ENCODE measurements around the gene SLIT1.

The SLIT1 gene

DNA sequence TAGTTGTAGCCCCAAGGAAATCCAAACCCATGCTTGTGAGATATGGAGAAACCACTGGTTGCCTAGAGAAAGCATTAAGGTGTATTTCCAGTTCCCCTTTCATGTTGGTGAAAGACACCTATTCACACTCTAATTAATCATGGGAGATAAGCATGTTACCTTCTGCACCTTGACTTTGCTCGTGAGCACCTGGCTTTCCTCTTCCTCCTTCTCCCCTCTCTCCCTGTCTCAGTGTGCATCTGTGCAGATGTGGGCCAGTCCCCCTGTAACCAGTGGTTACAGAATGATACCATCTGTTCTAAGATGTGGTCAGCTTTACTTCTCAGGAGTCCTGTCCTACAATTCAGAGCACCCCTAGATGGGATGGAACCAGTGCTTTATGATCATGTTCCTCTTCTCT lies 193.0 kb downstream of the SLIT1 start:
- TF ChIP-seq, protein P1, sequence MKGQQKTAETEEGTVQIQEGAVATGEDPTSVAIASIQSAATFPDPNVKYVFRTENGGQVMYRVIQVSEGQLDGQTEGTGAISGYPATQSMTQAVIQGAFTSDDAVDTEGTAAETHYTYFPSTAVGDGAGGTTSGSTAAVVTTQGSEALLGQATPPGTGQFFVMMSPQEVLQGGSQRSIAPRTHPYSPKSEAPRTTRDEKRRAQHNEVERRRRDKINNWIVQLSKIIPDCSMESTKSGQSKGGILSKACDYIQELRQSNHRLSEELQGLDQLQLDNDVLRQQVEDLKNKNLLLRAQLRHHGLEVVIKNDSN (IDR thresholded peaks at IDR 0.05), result no peak
- TF ChIP-seq FOXM1 (IDR thresholded peaks at IDR 0.05; ENCODE audit: borderline replicate concordance, low read depth) (no peak), CEBPB (IDR thresholded peaks at IDR 0.05) (no peak), EGR1 (IDR thresholded peaks at IDR 0.05) (no peak), TCF12 (IDR thresholded peaks at IDR 0.05; ENCODE audit: low read depth) (no peak), YY1 (IDR thresholded peaks at IDR 0.05; ENCODE audit: low read depth) (no peak), RAD21 (IDR thresholded peaks at IDR 0.05; ENCODE audit: low read depth) (no peak), ZBTB7A (IDR thresholded peaks at IDR 0.05; ENCODE audit: low read depth) (no peak), TAF1 (IDR thresholded peaks at IDR 0.05; ENCODE audit: low read depth) (no peak), NFIC (IDR thresholded peaks at IDR 0.05) (no peak), MAX (IDR thresholded peaks at IDR 0.05) (no peak), CREB1 (IDR thresholded peaks at IDR 0.05; ENCODE audit: low read depth) (no peak), TEAD4 (IDR thresholded peaks at IDR 0.05) (no peak)
- TF ChIP-seq, protein P2, sequence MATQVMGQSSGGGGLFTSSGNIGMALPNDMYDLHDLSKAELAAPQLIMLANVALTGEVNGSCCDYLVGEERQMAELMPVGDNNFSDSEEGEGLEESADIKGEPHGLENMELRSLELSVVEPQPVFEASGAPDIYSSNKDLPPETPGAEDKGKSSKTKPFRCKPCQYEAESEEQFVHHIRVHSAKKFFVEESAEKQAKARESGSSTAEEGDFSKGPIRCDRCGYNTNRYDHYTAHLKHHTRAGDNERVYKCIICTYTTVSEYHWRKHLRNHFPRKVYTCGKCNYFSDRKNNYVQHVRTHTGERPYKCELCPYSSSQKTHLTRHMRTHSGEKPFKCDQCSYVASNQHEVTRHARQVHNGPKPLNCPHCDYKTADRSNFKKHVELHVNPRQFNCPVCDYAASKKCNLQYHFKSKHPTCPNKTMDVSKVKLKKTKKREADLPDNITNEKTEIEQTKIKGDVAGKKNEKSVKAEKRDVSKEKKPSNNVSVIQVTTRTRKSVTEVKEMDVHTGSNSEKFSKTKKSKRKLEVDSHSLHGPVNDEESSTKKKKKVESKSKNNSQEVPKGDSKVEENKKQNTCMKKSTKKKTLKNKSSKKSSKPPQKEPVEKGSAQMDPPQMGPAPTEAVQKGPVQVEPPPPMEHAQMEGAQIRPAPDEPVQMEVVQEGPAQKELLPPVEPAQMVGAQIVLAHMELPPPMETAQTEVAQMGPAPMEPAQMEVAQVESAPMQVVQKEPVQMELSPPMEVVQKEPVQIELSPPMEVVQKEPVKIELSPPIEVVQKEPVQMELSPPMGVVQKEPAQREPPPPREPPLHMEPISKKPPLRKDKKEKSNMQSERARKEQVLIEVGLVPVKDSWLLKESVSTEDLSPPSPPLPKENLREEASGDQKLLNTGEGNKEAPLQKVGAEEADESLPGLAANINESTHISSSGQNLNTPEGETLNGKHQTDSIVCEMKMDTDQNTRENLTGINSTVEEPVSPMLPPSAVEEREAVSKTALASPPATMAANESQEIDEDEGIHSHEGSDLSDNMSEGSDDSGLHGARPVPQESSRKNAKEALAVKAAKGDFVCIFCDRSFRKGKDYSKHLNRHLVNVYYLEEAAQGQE (IDR thresholded peaks at IDR 0.05; ENCODE audit: low read depth), result no peak

GRCh38 chr10:96991313-96991841 lies 194.4 kb downstream of the SLIT1 start:
- TF ChIP-seq CREB1 (IDR thresholded peaks at IDR 0.05; ENCODE audit: low read depth) (no peak), MAX (IDR thresholded peaks at IDR 0.05) (no peak), ZBTB7A (IDR thresholded peaks at IDR 0.05; ENCODE audit: low read depth) (no peak), EGR1 (IDR thresholded peaks at IDR 0.05) (no peak), NFIC (IDR thresholded peaks at IDR 0.05) (no peak), RAD21 (IDR thresholded peaks at IDR 0.05; ENCODE audit: low read depth) (no peak), CEBPB (IDR thresholded peaks at IDR 0.05) (no peak), TAF1 (IDR thresholded peaks at IDR 0.05; ENCODE audit: low read depth) (no peak), TEAD4 (IDR thresholded peaks at IDR 0.05) (no peak), TCF12 (IDR thresholded peaks at IDR 0.05; ENCODE audit: low read depth) (no peak), FOXM1 (IDR thresholded peaks at IDR 0.05; ENCODE audit: borderline replicate concordance, low read depth) (no peak), EP300 (IDR thresholded peaks at IDR 0.05; ENCODE audit: borderline replicate concordance) (no peak), YY1 (IDR thresholded peaks at IDR 0.05; ENCODE audit: low read depth) (no peak)
- TF ChIP-seq, protein P2 (IDR thresholded peaks at IDR 0.05; ENCODE audit: low read depth), result no peak
- TF ChIP-seq, protein P1 (IDR thresholded peaks at IDR 0.05), result no peak

DNA sequence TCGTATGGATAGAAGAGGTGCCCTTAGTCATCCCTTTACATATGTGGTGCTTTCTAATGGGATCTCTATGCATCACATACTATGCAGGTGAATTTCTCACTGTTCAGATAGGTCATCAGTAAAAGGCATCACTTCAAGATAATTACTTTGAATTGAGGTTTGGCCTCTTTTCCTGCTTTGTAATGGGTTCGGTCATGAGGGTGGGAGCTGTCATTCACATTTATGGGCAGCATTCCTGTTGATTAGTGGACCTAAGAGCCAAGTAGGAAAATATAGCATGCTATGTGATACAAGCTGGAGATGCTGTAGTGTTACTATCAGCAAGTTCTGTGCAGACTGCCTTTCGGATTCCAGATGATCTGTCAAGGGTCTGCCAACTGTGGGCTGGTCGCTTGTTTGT lies 197.3 kb downstream of the SLIT1 start:
- peak; percentile 69 for TF ChIP-seq TEAD4 (IDR thresholded peaks at IDR 0.05)
- no peak for TF ChIP-seq RAD21 (IDR thresholded peaks at IDR 0.05; ENCODE audit: low read depth)

DNA sequence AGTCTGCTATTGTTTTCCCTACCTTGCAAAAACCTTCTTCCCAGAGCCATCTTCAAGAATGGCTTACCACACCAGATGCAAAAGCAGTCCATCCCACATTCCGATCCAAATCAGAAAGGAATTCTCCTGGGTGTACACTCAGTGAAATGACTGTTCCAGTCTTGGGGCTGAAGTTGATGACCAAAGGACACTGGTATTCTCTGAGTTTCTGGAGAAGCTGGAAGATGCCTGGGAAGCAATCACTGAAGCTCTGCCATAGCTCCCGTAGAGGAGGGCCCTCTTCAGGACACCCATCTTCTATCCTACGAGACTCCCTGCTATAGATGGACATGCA lies 197.9 kb downstream of the SLIT1 start:
- TF ChIP-seq, protein P2 (IDR thresholded peaks at IDR 0.05; ENCODE audit: low read depth), result no peak
- no peak for TF ChIP-seq NFIC (IDR thresholded peaks at IDR 0.05)
- TF ChIP-seq, protein P1 (IDR thresholded peaks at IDR 0.05), result no peak
- TF ChIP-seq EP300 (IDR thresholded peaks at IDR 0.05; ENCODE audit: borderline replicate concordance), result no peak
- no peak for TF ChIP-seq TCF12 (IDR thresholded peaks at IDR 0.05; ENCODE audit: low read depth)
- no peak for TF ChIP-seq TAF1 (IDR thresholded peaks at IDR 0.05; ENCODE audit: low read depth)
- TF ChIP-seq TEAD4 (IDR thresholded peaks at IDR 0.05), result no peak
- TF ChIP-seq FOXM1 (IDR thresholded peaks at IDR 0.05; ENCODE audit: borderline replicate concordance, low read depth), result no peak
- TF ChIP-seq CREB1 (IDR thresholded peaks at IDR 0.05; ENCODE audit: low read depth), result no peak
- no peak for TF ChIP-seq ZBTB7A (IDR thresholded peaks at IDR 0.05; ENCODE audit: low read depth)
- no peak for TF ChIP-seq RAD21 (IDR thresholded peaks at IDR 0.05; ENCODE audit: low read depth)
- TF ChIP-seq YY1 (IDR thresholded peaks at IDR 0.05; ENCODE audit: low read depth), result no peak
- TF ChIP-seq EGR1 (IDR thresholded peaks at IDR 0.05), result no peak
- no peak for TF ChIP-seq MAX (IDR thresholded peaks at IDR 0.05)
- no peak for TF ChIP-seq CEBPB (IDR thresholded peaks at IDR 0.05)
